AG09319 (cell line): ENCODE data around the gene HTR4.

Experiments
- DNase-seq: peaks from one replicate; pipeline ENCODE4 v3.0.0-alpha.2; 2010; ENCODE audit warnings: low read depth; ENCODE audit errors: extremely low read depth
- TF ChIP-seq, protein P1 (sequence below): IDR thresholded peaks from 2 replicates; pipeline ENCODE4 v1.5.1; 2011; ENCODE audit warnings: low read depth, mild to moderate bottlenecking, inconsistent platforms, low read length, moderate library complexity

Gene HTR4

DNA sequence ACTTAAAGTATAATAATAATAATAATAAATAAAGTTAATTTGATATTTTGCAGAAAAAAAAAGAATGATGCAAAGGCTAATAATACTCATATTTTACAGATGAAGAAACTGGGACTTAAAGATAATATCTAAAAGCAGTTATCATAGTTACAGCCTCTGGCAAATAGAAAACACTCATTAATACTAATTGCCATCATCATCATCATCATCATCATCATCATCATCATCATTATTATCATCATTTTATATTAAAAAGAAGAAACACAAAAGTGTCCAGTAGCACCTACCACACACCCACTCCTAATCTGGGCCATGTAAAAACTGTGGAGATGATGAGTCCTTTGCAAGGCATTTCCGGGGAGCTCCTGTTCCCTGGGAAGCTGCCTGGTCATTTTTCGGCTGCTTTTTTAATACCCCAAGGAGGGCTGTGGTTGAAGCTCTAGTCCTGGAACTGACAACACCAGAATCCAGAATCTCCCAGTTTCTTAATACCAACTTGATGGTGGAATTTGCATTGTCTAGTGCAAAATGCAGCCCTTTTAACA is 70.8 kb downstream of the HTR4 start:
- DNase-seq = no peak
- TF ChIP-seq, protein P1, sequence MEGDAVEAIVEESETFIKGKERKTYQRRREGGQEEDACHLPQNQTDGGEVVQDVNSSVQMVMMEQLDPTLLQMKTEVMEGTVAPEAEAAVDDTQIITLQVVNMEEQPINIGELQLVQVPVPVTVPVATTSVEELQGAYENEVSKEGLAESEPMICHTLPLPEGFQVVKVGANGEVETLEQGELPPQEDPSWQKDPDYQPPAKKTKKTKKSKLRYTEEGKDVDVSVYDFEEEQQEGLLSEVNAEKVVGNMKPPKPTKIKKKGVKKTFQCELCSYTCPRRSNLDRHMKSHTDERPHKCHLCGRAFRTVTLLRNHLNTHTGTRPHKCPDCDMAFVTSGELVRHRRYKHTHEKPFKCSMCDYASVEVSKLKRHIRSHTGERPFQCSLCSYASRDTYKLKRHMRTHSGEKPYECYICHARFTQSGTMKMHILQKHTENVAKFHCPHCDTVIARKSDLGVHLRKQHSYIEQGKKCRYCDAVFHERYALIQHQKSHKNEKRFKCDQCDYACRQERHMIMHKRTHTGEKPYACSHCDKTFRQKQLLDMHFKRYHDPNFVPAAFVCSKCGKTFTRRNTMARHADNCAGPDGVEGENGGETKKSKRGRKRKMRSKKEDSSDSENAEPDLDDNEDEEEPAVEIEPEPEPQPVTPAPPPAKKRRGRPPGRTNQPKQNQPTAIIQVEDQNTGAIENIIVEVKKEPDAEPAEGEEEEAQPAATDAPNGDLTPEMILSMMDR = no peak

DNA sequence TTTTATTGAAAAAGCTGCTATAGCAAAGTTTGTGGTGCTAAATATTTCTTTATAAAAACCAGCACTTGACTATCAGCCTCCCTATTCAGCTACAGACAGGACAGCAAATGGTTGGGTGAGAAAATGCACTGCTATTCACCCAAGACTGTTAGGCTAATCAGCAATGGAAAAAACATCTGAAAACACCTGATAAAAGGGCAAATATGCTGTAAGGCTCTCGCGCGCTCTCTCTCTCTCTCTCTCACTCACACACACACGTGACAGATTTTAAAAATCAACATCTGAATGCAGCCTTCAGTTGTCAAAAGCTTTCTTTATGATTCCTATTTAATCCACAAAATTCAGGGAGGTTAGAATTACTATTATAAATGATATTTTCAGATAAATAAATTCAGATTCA is 80.2 kb downstream of the HTR4 start:
- TF ChIP-seq, protein P1 = no peak
- no peak for DNase-seq

DNA sequence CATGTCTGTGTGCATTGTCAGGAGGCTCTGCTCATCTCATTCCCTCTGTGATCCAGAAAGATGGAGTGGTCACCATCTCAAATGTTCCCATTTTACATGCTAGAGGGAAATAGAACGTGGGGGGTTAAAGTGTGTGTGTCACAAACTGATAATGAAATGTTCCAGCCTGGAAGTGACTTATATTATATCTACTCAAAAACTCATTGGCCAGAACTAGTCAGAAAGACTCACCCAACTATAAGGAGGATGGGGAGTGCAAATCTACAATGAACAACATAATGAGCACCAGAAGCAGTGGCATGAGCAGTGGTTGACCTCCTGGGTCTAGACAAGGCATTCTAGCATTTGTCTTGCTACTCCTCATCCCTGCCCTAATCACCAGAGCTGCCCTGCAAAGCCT is 81.0 kb downstream of the HTR4 start:
- TF ChIP-seq, protein P1 = no peak
- no peak for DNase-seq

GRCh38 chr5:148569948-148570347 is 84.4 kb downstream of the HTR4 start:
- no peak for DNase-seq
- TF ChIP-seq, protein P1 = no peak

- no peak for DNase-seq
- TF ChIP-seq, protein P1 = no peak
These were observed 89.2 kb downstream of the HTR4 start for GRCh38 chr5:148565148-148565547.

GRCh38 chr5:148563021-148563420 is 91.3 kb downstream of the HTR4 start:
- no peak for DNase-seq
- TF ChIP-seq, protein P1 = no peak

DNA sequence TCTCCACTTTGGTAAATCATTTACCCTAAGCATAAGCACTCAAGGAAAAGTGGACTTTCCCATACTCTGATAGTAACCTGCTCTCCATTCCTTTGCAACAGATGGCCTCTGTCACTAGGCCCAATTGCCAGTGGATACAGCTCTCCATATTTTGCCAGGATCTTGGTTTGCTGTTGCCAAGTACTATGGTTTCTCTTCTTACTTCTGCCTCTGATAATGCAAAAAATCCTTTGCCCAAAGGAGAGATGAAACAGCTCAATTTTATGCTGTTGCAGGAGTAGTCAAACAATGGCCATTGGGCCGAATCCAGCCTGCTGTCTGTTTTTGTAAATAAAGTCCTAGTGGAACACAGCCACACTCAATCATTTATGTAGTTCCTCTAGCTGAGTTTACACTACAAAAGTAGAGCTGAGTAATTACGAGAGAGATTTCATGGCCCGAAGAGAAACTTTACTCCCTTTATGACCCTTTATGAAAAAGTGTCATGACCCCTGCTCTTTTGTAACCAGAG is 92.5 kb downstream of the HTR4 start:
- TF ChIP-seq, protein P1 = no peak

More for the DNA sequence above, 92.5 kb downstream of the HTR4 start:
- DNase-seq = no peak
